ENCODE measurements around the gene AGAP1. TPM values are rescaled to one million over a fixed set of nuclear protein-coding genes. Genes with fewer than 3 reads are reported as not detected.

Gene AGAP1
- total RNA-seq, 1 donor from 2014 or later: 39.4 TPM

- Mint-ChIP-seq H3K4me3 (ENCODE audit: unreplicated experiment) (no peak overlapping the region), H3K27me3 (ENCODE audit: low read depth, unreplicated experiment) (no peaks in the 10 kb centered on the region), H3K27ac (ENCODE audit: unreplicated experiment) (no peak overlapping the region), H3K4me1 (ENCODE audit: low read depth, unreplicated experiment) (peaks cover 7% of the 10 kb centered on the region), H3K9me3 (ENCODE audit: unreplicated experiment) (peaks cover 2% of the 10 kb centered on the region), H3K36me3 (ENCODE audit: low read depth, unreplicated experiment) (peaks cover 1% of the 10 kb centered on the region)
- FAIRE-seq (no peak), DNase-seq (ENCODE audit: low read depth) (no peak)
- peaks cover 74% of the 10 kb centered on the region for H4K20me1 ChIP-seq (ENCODE audit: insufficient read depth, low read length)
- H3K36me3 ChIP-seq (ENCODE audit: insufficient read depth, low read length): no peaks in the 10 kb centered on the region
- no peaks in the 10 kb centered on the region for H3K4me1 ChIP-seq (ENCODE audit: insufficient read depth, low read length)
- no peak overlapping the region for H3K4me2 ChIP-seq (ENCODE audit: low read length)
- TF ChIP-seq EZH2 (IDR thresholded peaks at IDR 0.05; ENCODE audit: insufficient read depth, low read length) (no peak), CTCF (IDR thresholded peaks at IDR 0.05; ENCODE audit: insufficient read depth, low read depth, low read length) (no peak)
- no peak overlapping the region for H2AFZ ChIP-seq (ENCODE audit: low read depth, low read length)
- H3K27me3 ChIP-seq (ENCODE audit: insufficient read depth, low read length): no peaks in the 10 kb centered on the region
- no peak overlapping the region for H3K27ac ChIP-seq (ENCODE audit: low read depth, low read length)
- no peak overlapping the region for H3K9ac ChIP-seq (ENCODE audit: low read length)
- no peaks in the 10 kb centered on the region for H3K9me3 ChIP-seq (ENCODE audit: insufficient read depth, low read depth, low read length)
- H3K79me2 ChIP-seq (ENCODE audit: insufficient read depth, low read length): peaks cover 14% of the 10 kb centered on the region
- no peak overlapping the region for H3K4me3 ChIP-seq (ENCODE audit: insufficient read depth, low read depth, low read length)
Measured at GRCh38 chr2:235584638-235585007, 90.8 kb downstream of the AGAP1 start.

- DNase-seq (ENCODE audit: low read depth) (no peak), FAIRE-seq (no peak)
- Histone ChIP-seq H3K36me3 (ENCODE audit: insufficient read depth, low read length) (no peaks in the 10 kb centered on the region), H3K27ac (ENCODE audit: low read depth, low read length) (no peak overlapping the region), H3K4me1 (ENCODE audit: insufficient read depth, low read length) (no peaks in the 10 kb centered on the region), H2AFZ (ENCODE audit: low read depth, low read length) (no peak overlapping the region), H3K9me3 (ENCODE audit: insufficient read depth, low read depth, low read length) (no peaks in the 10 kb centered on the region), H3K4me3 (ENCODE audit: insufficient read depth, low read depth, low read length) (no peak overlapping the region), H3K4me2 (ENCODE audit: low read length) (no peak overlapping the region), H3K79me2 (ENCODE audit: insufficient read depth, low read length) (peaks cover 10% of the 10 kb centered on the region), H3K9ac (ENCODE audit: low read length) (no peak overlapping the region), H3K27me3 (ENCODE audit: insufficient read depth, low read length) (no peaks in the 10 kb centered on the region), H4K20me1 (ENCODE audit: insufficient read depth, low read length) (peaks cover 68% of the 10 kb centered on the region)
- no peak overlapping the region for H3K27ac Mint-ChIP-seq (ENCODE audit: unreplicated experiment)
- peaks cover 7% of the 10 kb centered on the region for H3K4me1 Mint-ChIP-seq (ENCODE audit: low read depth, unreplicated experiment)
- peaks cover 2% of the 10 kb centered on the region for H3K36me3 Mint-ChIP-seq (ENCODE audit: low read depth, unreplicated experiment)
- H3K27me3 Mint-ChIP-seq (ENCODE audit: low read depth, unreplicated experiment): no peaks in the 10 kb centered on the region
- TF ChIP-seq EZH2 (IDR thresholded peaks at IDR 0.05; ENCODE audit: insufficient read depth, low read length): no peak
- TF ChIP-seq CTCF (IDR thresholded peaks at IDR 0.05; ENCODE audit: insufficient read depth, low read depth, low read length): no peak
- peaks cover 2% of the 10 kb centered on the region for H3K9me3 Mint-ChIP-seq (ENCODE audit: unreplicated experiment)
- H3K4me3 Mint-ChIP-seq (ENCODE audit: unreplicated experiment): no peak overlapping the region
Measured at GRCh38 chr2:235587202-235587601, 93.4 kb downstream of the AGAP1 start.

GRCh38 chr2:235588750-235589149, 94.9 kb downstream of the AGAP1 start:
- Histone ChIP-seq H3K9ac (ENCODE audit: low read length) (no peak overlapping the region), H3K27ac (ENCODE audit: low read depth, low read length) (no peak overlapping the region), H2AFZ (ENCODE audit: low read depth, low read length) (no peak overlapping the region), H3K4me2 (ENCODE audit: low read length) (no peak overlapping the region), H3K36me3 (ENCODE audit: insufficient read depth, low read length) (no peaks in the 10 kb centered on the region), H3K4me3 (ENCODE audit: insufficient read depth, low read depth, low read length) (no peak overlapping the region), H3K4me1 (ENCODE audit: insufficient read depth, low read length) (no peaks in the 10 kb centered on the region), H3K79me2 (ENCODE audit: insufficient read depth, low read length) (no peaks in the 10 kb centered on the region), H3K9me3 (ENCODE audit: insufficient read depth, low read depth, low read length) (no peaks in the 10 kb centered on the region), H4K20me1 (ENCODE audit: insufficient read depth, low read length) (peaks cover 71% of the 10 kb centered on the region), H3K27me3 (ENCODE audit: insufficient read depth, low read length) (no peaks in the 10 kb centered on the region)
- no peak for FAIRE-seq
- Mint-ChIP-seq H3K4me3 (ENCODE audit: unreplicated experiment) (no peak overlapping the region), H3K36me3 (ENCODE audit: low read depth, unreplicated experiment) (peaks cover 2% of the 10 kb centered on the region), H3K27me3 (ENCODE audit: low read depth, unreplicated experiment) (no peaks in the 10 kb centered on the region), H3K27ac (ENCODE audit: unreplicated experiment) (no peak overlapping the region), H3K4me1 (ENCODE audit: low read depth, unreplicated experiment) (peaks cover 14% of the 10 kb centered on the region), H3K9me3 (ENCODE audit: unreplicated experiment) (peaks cover 2% of the 10 kb centered on the region)
- TF ChIP-seq EZH2 (IDR thresholded peaks at IDR 0.05; ENCODE audit: insufficient read depth, low read length): no peak
- no peak for TF ChIP-seq CTCF (IDR thresholded peaks at IDR 0.05; ENCODE audit: insufficient read depth, low read depth, low read length)
- DNase-seq (ENCODE audit: low read depth): no peak
